HG02623 (cell line): ENCODE measurements around the gene HOXC4.
"Not testable (repeated sequence)": the region's sequence is repeated elsewhere in the genome, so short reads cannot be mapped to it uniquely, and the experiment has no call there.

Experiments
- ATAC-seq: cut with Tn5 transposase; IDR thresholded peaks from one replicate; pipeline ENCODE4 v1.9.1; 2021; ENCODE audit warnings: moderate library complexity; ENCODE audit not compliant: unreplicated experiment

Gene HOXC4

DNA sequence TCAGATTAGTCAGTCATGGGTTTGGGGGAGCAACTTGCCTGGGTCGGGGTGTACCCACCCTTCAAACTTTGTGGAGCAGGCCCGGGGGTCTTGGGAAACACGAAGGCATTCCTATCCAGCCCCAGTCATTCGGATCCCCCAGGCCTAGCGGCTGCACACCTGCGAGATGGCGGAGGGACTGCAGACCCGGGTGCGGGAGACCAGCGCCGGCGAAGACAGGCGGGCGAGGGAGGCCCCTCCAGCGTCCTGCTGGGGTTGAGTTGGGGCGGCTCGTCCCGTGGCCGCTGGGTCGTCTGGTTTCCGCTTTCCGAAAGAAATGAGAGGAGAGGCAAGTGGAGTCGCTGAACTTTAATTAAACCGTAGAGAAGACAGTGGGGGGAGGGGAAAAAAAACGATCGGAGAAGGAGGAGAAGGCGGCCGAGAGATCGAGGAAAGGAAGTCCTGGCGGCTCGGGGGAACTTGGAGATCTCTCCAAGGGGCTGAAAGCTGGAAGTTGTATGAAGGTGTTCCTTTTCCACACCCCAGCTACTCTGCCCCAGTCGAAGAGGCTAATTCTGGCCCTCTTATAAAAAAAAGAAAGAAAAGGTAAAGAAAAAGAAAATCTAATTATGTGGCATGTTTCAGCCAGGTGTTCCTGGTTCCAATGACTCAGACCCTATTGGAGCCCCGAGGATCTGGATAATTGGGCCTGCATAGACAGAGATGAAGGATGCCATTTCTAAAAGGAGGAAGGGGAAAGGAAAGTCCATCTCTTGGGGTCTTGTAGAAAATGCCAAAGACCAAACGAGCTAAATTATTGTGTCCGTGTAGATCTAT lies 28.2 kb downstream of the HOXC4 start:
- ATAC-seq, result not testable (repeated sequence)

DNA sequence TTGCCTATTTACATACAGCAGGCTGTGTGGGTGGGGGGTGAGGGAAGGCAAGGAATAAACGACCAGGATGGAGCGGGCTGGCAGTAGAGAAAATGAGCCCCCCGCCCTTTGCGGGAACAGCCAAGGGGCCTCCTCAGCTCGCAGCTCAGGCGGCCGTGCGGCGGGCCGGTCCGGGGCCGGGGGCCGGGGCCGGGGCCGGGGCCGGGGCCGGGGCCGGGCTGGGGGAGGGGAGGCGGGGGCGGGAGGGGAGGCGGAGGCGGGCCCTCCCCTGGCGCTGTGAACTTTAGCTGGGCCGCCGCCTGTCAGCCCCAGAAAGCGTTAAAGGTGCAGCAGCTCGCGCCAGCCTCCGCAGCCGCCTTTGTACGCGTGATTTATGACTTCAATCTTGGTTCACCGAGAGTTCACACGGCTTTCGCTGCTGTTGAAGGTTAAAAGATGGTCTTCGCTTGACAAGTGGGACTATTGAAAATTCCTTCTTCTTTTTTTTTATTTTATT lies 28.8 kb downstream of the HOXC4 start:
- ATAC-seq, result no peak

DNA sequence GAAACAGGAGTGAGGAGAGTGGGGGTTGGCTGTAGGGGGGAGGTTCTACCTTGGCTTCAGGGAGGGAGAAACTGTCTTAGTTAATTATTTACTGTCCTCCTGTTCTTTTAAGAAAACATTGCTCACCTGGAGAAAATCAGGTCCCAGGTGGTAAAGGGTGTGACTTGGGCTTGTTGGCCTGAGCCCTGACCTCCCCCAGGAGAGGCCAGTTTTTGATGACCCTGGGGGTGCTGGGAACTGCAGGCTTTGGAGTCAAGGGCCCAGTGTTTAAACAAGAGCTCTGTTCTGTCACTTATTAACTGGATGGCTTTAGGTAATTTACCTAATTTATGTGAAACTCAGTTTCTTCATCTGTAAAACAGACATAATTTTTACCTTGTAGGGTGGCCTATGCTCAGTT lies 34.4 kb downstream of the HOXC4 start:
- ATAC-seq, result not testable (repeated sequence)

GRCh38 chr12:54089465-54089864 lies 35.8 kb downstream of the HOXC4 start:
- not testable (repeated sequence) for ATAC-seq

GRCh38 chr12:54090312-54090711 lies 36.7 kb downstream of the HOXC4 start:
- ATAC-seq, result not testable (repeated sequence)

DNA sequence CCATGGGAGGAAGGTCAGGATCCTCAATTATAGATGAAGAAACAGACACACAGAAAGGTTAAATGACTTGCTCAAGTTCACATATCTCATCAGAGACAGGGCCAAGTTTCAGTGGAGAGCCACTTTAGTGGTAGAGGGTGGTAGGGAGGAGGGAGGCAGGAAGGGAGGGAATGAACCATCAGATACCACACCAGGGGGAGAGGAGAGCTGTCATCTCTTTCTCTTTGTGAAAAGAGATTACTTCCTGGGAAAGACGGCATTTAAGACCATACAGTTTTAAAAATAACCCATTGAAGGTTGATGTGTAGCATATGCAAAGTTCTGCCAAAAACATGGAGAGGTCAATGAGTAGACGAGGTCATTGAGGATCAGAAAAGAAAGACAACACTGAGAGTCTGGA lies 39.3 kb downstream of the HOXC4 start:
- ATAC-seq, result not testable (repeated sequence)

DNA sequence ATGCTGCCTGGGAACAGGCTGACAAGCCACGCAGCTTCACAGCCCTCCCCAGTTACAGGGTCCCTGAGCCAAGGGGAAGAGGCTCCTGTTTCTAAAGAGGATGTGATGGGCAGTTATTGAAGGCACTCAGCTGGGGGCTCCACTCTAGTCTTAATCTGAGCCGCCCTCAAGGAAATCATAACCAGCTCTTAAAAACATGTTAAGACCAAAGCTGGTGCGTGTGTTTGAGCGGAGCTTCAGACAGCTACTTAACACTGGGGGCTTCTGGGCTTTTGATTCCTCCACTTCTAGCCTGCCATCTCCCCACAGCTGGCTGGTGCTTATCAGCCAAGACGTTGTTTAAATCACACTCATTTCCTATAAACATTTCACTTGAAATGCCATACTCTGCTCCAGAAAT lies 42.3 kb downstream of the HOXC4 start:
- ATAC-seq, result not testable (repeated sequence)

GRCh38 chr12:54098644-54099043 lies 45.0 kb downstream of the HOXC4 start:
- ATAC-seq, result not testable (repeated sequence)

- ATAC-seq, result not testable (repeated sequence)
Observed at GRCh38 chr12:54100588-54100987, 47.0 kb downstream of the HOXC4 start.

DNA sequence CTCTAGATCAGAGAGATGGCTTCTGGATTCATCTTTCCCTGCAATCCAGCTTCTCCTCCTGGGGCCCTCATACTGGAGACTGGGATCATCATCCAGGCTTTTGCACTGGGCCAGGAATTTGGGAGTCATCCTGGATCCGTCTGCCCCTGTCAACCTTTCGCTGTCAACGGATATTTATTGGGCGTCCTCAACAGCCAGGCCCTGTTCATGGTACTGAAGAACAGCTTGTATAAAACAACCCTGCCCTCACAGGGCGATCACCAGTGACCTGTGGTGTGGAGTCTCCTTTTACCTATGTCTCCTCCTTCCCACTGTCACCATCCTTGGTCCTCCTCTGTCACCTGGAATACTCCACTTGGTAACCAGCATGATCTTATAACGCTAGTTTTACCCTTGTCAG lies 48.6 kb downstream of the HOXC4 start:
- not testable (repeated sequence) for ATAC-seq

DNA sequence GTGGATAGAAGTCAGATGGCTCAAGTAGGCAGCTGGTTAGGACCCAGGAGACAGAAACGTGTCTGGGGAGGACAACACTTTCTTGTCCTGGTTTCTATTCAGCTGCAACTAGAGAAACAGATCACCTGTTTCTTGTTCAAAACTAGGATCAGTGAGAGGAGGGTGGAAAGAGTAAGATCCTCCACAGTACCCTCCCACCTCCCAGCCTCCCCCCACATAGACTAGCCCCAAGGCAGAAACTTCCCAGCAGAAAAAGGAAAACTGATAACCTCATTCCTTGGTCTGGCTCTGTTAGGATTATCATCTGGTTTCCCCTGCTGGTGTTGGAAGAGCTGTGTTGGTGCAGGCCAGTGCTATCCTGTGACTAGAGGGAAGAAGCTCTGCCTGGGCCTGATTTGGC lies 50.2 kb downstream of the HOXC4 start:
- ATAC-seq, result not testable (repeated sequence)
